ENCODE results near the gene CFDP1.

Gene CFDP1

GRCh38 chr16:75475420-75475847 lies 42.1 kb upstream of the CFDP1 start:
- Histone ChIP-seq H3K4ac (ENCODE audit: low read length) (no peak overlapping the region), H3K18ac (ENCODE audit: low read length) (no peak overlapping the region), H3K4me1 (ENCODE audit: control insufficient read depth in 2 of 2, insufficient read depth in 1 of 2, low read depth in 1 of 2, low read length in 2 of 2) (no peaks in the 10 kb centered on the region), H3K36me3 (replicated peaks in 1 of 2; ENCODE audit: control insufficient read depth in 2 of 2, insufficient read depth in 2 of 2, low read length in 2 of 2) (peaks cover 0 to 6% of the 10 kb centered on the region in 2 donors), H3K79me1 (ENCODE audit: low read depth, low read length) (peaks cover 2% of the 10 kb centered on the region), H2BK120ac (ENCODE audit: low read depth, low read length) (no peak overlapping the region), H3K4me3 (ENCODE audit: low read length in 2 of 2) (peak overlapping the region in 1 of 2 donors; percentile 43), H4K91ac (ENCODE audit: low read depth, low read length, poor library complexity) (no peak overlapping the region), H3K27ac (replicated peaks; ENCODE audit: low read length) (no peak overlapping the region), H4K8ac (ENCODE audit: low read depth, low read length) (no peak overlapping the region), H2AK5ac (ENCODE audit: low read depth, low read length) (no peak overlapping the region), H3K9me3 (replicated peaks in 1 of 2; ENCODE audit: control insufficient read depth in 2 of 2, insufficient read depth in 1 of 2, low read depth in 1 of 2, low read length in 2 of 2) (no peaks in the 10 kb centered on the region), H2AFZ (ENCODE audit: low read length) (no peak overlapping the region), H3K4me2 (ENCODE audit: insufficient read depth, low read length, poor library complexity, severe bottlenecking) (no peak overlapping the region), H3K9ac (ENCODE audit: low read depth, low read length, poor library complexity) (no peak overlapping the region), H2BK15ac (ENCODE audit: low read length) (no peak overlapping the region), H3K27me3 (ENCODE audit: control insufficient read depth in 3 of 3, insufficient read depth in 3 of 3, low read depth in 1 of 3, low read length in 3 of 3) (no peaks in the 10 kb centered on the region), H2BK12ac (ENCODE audit: low read length) (no peak overlapping the region), H3K23ac (ENCODE audit: low read depth, low read length, poor library complexity) (no peak overlapping the region), H2BK5ac (ENCODE audit: low read length) (no peak overlapping the region), H3K14ac (ENCODE audit: low read length) (no peak overlapping the region)
- DNase-seq (ENCODE audit: low spot score) = no peak
- no CpG with 5 or more reads among the region's 2 CpGs for WGBS, 2 donors (ENCODE audit: extremely low coverage in 2 of 2, insufficient read length in 2 of 2, insufficient replicate concordance in 1 of 2)

GRCh38 chr16:75472908-75473877 lies 39.9 kb upstream of the CFDP1 start:
- Histone ChIP-seq H2BK120ac (ENCODE audit: low read depth, low read length) (no peak overlapping the region), H3K4ac (ENCODE audit: low read length) (no peak overlapping the region), H4K91ac (ENCODE audit: low read depth, low read length, poor library complexity) (no peak overlapping the region), H2BK5ac (ENCODE audit: low read length) (no peak overlapping the region), H3K27me3 (ENCODE audit: control insufficient read depth in 3 of 3, insufficient read depth in 3 of 3, low read depth in 1 of 3, low read length in 3 of 3) (no peaks in the 10 kb centered on the region), H3K23ac (ENCODE audit: low read depth, low read length, poor library complexity) (no peak overlapping the region), H2AFZ (ENCODE audit: low read length) (no peak overlapping the region), H2BK15ac (ENCODE audit: low read length) (no peak overlapping the region), H3K79me1 (ENCODE audit: low read depth, low read length) (no peaks in the 10 kb centered on the region), H3K27ac (replicated peaks; ENCODE audit: low read length) (no peak overlapping the region), H4K8ac (ENCODE audit: low read depth, low read length) (no peak overlapping the region), H3K4me1 (ENCODE audit: control insufficient read depth in 2 of 2, insufficient read depth in 1 of 2, low read depth in 1 of 2, low read length in 2 of 2) (no peaks in the 10 kb centered on the region), H3K9me3 (replicated peaks in 1 of 2; ENCODE audit: control insufficient read depth in 2 of 2, insufficient read depth in 1 of 2, low read depth in 1 of 2, low read length in 2 of 2) (no peaks in the 10 kb centered on the region), H3K14ac (ENCODE audit: low read length) (no peak overlapping the region), H3K4me2 (ENCODE audit: insufficient read depth, low read length, poor library complexity, severe bottlenecking) (no peak overlapping the region), H2AK5ac (ENCODE audit: low read depth, low read length) (no peak overlapping the region), H3K9ac (ENCODE audit: low read depth, low read length, poor library complexity) (no peak overlapping the region), H3K18ac (ENCODE audit: low read length) (no peak overlapping the region), H3K36me3 (replicated peaks in 1 of 2; ENCODE audit: control insufficient read depth in 2 of 2, insufficient read depth in 2 of 2, low read length in 2 of 2) (peaks cover 0 to 6% of the 10 kb centered on the region in 2 donors), H3K4me3 (ENCODE audit: low read length in 2 of 2) (peak overlapping the region in 1 of 2 donors; percentile 5), H2BK12ac (ENCODE audit: low read length) (no peak overlapping the region)
- no peak for DNase-seq (ENCODE audit: low spot score)
- no CpG with 5 or more reads among the region's 17 CpGs for WGBS, 2 donors (ENCODE audit: extremely low coverage in 2 of 2, insufficient read length in 2 of 2, insufficient replicate concordance in 1 of 2)

GRCh38 chr16:75471723-75472633 lies 38.7 kb upstream of the CFDP1 start:
- H2BK120ac ChIP-seq (ENCODE audit: low read depth, low read length) = no peak overlapping the region
- no peaks in the 10 kb centered on the region for H3K9me3 ChIP-seq (replicated peaks in 1 of 2; ENCODE audit: control insufficient read depth in 2 of 2, insufficient read depth in 1 of 2, low read depth in 1 of 2, low read length in 2 of 2)
- no peak overlapping the region for H4K91ac ChIP-seq (ENCODE audit: low read depth, low read length, poor library complexity)
- H3K14ac ChIP-seq (ENCODE audit: low read length) = no peak overlapping the region
- no peak overlapping the region for H2BK5ac ChIP-seq (ENCODE audit: low read length)
- no peak overlapping the region for H2AK5ac ChIP-seq (ENCODE audit: low read depth, low read length)
- peak; percentile 46 for DNase-seq (ENCODE audit: low spot score)
- no peak overlapping the region for H2BK15ac ChIP-seq (ENCODE audit: low read length)
- H2BK12ac ChIP-seq (ENCODE audit: low read length) = no peak overlapping the region
- no peak overlapping the region for H3K18ac ChIP-seq (ENCODE audit: low read length)
- H3K27ac ChIP-seq (replicated peaks; ENCODE audit: low read length) = no peak overlapping the region
- WGBS, 2 donors (ENCODE audit: extremely low coverage in 2 of 2, insufficient read length in 2 of 2, insufficient replicate concordance in 1 of 2) = no CpG with 5 or more reads among the region's 10 CpGs
- no peak overlapping the region for H3K9ac ChIP-seq (ENCODE audit: low read depth, low read length, poor library complexity)
- no peaks in the 10 kb centered on the region for H3K79me1 ChIP-seq (ENCODE audit: low read depth, low read length)
- H3K23ac ChIP-seq (ENCODE audit: low read depth, low read length, poor library complexity) = no peak overlapping the region
- H3K27me3 ChIP-seq (ENCODE audit: control insufficient read depth in 3 of 3, insufficient read depth in 3 of 3, low read depth in 1 of 3, low read length in 3 of 3) = no peaks in the 10 kb centered on the region
- no peak overlapping the region for H4K8ac ChIP-seq (ENCODE audit: low read depth, low read length)
- H2AFZ ChIP-seq (ENCODE audit: low read length) = peak overlapping the region; percentile 11
- H3K4me1 ChIP-seq (ENCODE audit: control insufficient read depth in 2 of 2, insufficient read depth in 1 of 2, low read depth in 1 of 2, low read length in 2 of 2) = no peaks in the 10 kb centered on the region
- no peaks in the 10 kb centered on the region for H3K36me3 ChIP-seq (replicated peaks in 1 of 2; ENCODE audit: control insufficient read depth in 2 of 2, insufficient read depth in 2 of 2, low read length in 2 of 2)
- H3K4ac ChIP-seq (ENCODE audit: low read length) = no peak overlapping the region
- H3K4me3 ChIP-seq (ENCODE audit: low read length in 2 of 2) = no peak overlapping the region
- H3K4me2 ChIP-seq (ENCODE audit: insufficient read depth, low read length, poor library complexity, severe bottlenecking) = no peak overlapping the region

GRCh38 chr16:75466760-75467159 lies 33.5 kb upstream of the CFDP1 start:
- no peak overlapping the region for H3K18ac ChIP-seq (ENCODE audit: low read length)
- H2BK5ac ChIP-seq (ENCODE audit: low read length) = no peak overlapping the region
- H2BK120ac ChIP-seq (ENCODE audit: low read depth, low read length) = no peak overlapping the region
- no CpG with 5 or more reads among the region's 2 CpGs for WGBS, 2 donors (ENCODE audit: extremely low coverage in 2 of 2, insufficient read length in 2 of 2, insufficient replicate concordance in 1 of 2)
- no peaks in the 10 kb centered on the region for H3K9me3 ChIP-seq (replicated peaks in 1 of 2; ENCODE audit: control insufficient read depth in 2 of 2, insufficient read depth in 1 of 2, low read depth in 1 of 2, low read length in 2 of 2)
- no peak overlapping the region for H2AK5ac ChIP-seq (ENCODE audit: low read depth, low read length)
- no peak overlapping the region for H3K4me2 ChIP-seq (ENCODE audit: insufficient read depth, low read length, poor library complexity, severe bottlenecking)
- no peak overlapping the region for H4K8ac ChIP-seq (ENCODE audit: low read depth, low read length)
- no peaks in the 10 kb centered on the region for H3K27me3 ChIP-seq (ENCODE audit: control insufficient read depth in 3 of 3, insufficient read depth in 3 of 3, low read depth in 1 of 3, low read length in 3 of 3)
- no peak overlapping the region for H3K4ac ChIP-seq (ENCODE audit: low read length)
- no peak overlapping the region for H4K91ac ChIP-seq (ENCODE audit: low read depth, low read length, poor library complexity)
- no peak overlapping the region for H2BK12ac ChIP-seq (ENCODE audit: low read length)
- peaks cover 3% of the 10 kb centered on the region for H3K79me1 ChIP-seq (ENCODE audit: low read depth, low read length)
- H3K4me1 ChIP-seq (ENCODE audit: control insufficient read depth in 2 of 2, insufficient read depth in 1 of 2, low read depth in 1 of 2, low read length in 2 of 2) = peaks cover 0 to 2% of the 10 kb centered on the region in 2 donors
- no peak overlapping the region for H2BK15ac ChIP-seq (ENCODE audit: low read length)
- no peak overlapping the region for H2AFZ ChIP-seq (ENCODE audit: low read length)
- no peak for DNase-seq (ENCODE audit: low spot score)
- no peak overlapping the region for H3K14ac ChIP-seq (ENCODE audit: low read length)
- H3K36me3 ChIP-seq (replicated peaks in 1 of 2; ENCODE audit: control insufficient read depth in 2 of 2, insufficient read depth in 2 of 2, low read length in 2 of 2) = no peaks in the 10 kb centered on the region
- H3K9ac ChIP-seq (ENCODE audit: low read depth, low read length, poor library complexity) = no peak overlapping the region
- H3K23ac ChIP-seq (ENCODE audit: low read depth, low read length, poor library complexity) = no peak overlapping the region
- H3K27ac ChIP-seq (replicated peaks; ENCODE audit: low read length) = no peak overlapping the region
- H3K4me3 ChIP-seq (ENCODE audit: low read length in 2 of 2) = no peak overlapping the region

All from neuronal stem cell (in vitro differentiated cells).